Measurements from ENCODE around the gene FGF8. TPM values are rescaled to one million over a fixed set of nuclear protein-coding genes. Genes with fewer than 3 reads are reported as not detected.

The FGF8 gene
- polyA plus RNA-seq, 3 donors = not detected

GRCh38 chr10:101776161-101776817 is 375 bp upstream of the FGF8 start:
- WGBS (ENCODE audit: insufficient coverage) = 5% methylated on average over 44 of the region's 74 CpGs
- Histone ChIP-seq H3K36me3 (replicated peaks in 1 of 2; ENCODE audit: control insufficient read depth in 1 of 2, insufficient read depth in 2 of 2, low read length in 2 of 2) (no peaks in the 10 kb centered on the region), H3K4me2 (replicated peaks; ENCODE audit: extremely low read depth, low read length, poor library complexity, severe bottlenecking) (no peak overlapping the region), H3K4me3 (replicated peaks in 1 of 3; ENCODE audit: low read depth in 2 of 3, low read length in 3 of 3) (no peak overlapping the region), H2AFZ (ENCODE audit: insufficient read depth, low read depth, low read length, poor library complexity, severe bottlenecking) (no peak overlapping the region), H3K4me1 (ENCODE audit: control insufficient read depth in 1 of 2, insufficient read depth in 2 of 2, low read length in 2 of 2) (peaks cover 18 to 27% of the 10 kb centered on the region in 2 donors), H3K27ac (ENCODE audit: low read depth in 1 of 2, low read length in 2 of 2) (no peak overlapping the region), H3K79me2 (ENCODE audit: insufficient read depth, low read length) (no peaks in the 10 kb centered on the region), H3K9me3 (replicated peaks in 1 of 2; ENCODE audit: control insufficient read depth in 1 of 2, insufficient read depth in 1 of 2, low read length in 2 of 2) (peaks cover 0 to 36% of the 10 kb centered on the region in 2 donors), H4K20me1 (ENCODE audit: insufficient read depth, low read length) (peaks cover 29% of the 10 kb centered on the region), H3K9ac (ENCODE audit: insufficient read depth, low read length, poor library complexity, severe bottlenecking) (no peak overlapping the region), H3K27me3 (ENCODE audit: control insufficient read depth in 2 of 2, insufficient read depth in 2 of 2, low read length in 2 of 2) (peaks cover 58 to 76% of the 10 kb centered on the region in 2 donors)
- Mint-ChIP-seq H3K4me3 (peak overlapping the region in 1 of 2 donors; percentile 63), H3K27me3 (ENCODE audit: low read depth in 3 of 3) (peaks cover 74 to 90% (median 76%) of the 10 kb centered on the region in 3 donors), H3K36me3 (peaks cover 11 to 14% of the 10 kb centered on the region in 2 donors), H3K27ac (no peak overlapping the region), H3K4me1 (peaks cover 29% of the 10 kb centered on the region), H3K9me3 (peaks cover 0 to 15% (median 8%) of the 10 kb centered on the region in 7 donors)
- intact Hi-C loops (cut with micrococcal nuclease) = loop anchor here in 1 of 2 donors (10.0 kb wide), 1 partner anchor 561 kb away; no protein-coding TSS in a partner anchor
- DNase-seq = no peak
- TF ChIP-seq CTCF (IDR thresholded peaks at IDR 0.05) = no peak

GRCh38 chr10:101774589-101775272 is 1.2 kb downstream of the FGF8 start:
- no peak overlapping the region for H3K27ac ChIP-seq (ENCODE audit: low read depth in 1 of 2, low read length in 2 of 2)
- H3K4me1 ChIP-seq (ENCODE audit: control insufficient read depth in 1 of 2, insufficient read depth in 2 of 2, low read length in 2 of 2) = peaks cover 13 to 14% of the 10 kb centered on the region in 2 donors
- peaks cover 0 to 36% of the 10 kb centered on the region in 2 donors for H3K9me3 ChIP-seq (replicated peaks in 1 of 2; ENCODE audit: control insufficient read depth in 1 of 2, insufficient read depth in 1 of 2, low read length in 2 of 2)
- no peak overlapping the region for H2AFZ ChIP-seq (ENCODE audit: insufficient read depth, low read depth, low read length, poor library complexity, severe bottlenecking)
- H3K27me3 ChIP-seq (ENCODE audit: control insufficient read depth in 2 of 2, insufficient read depth in 2 of 2, low read length in 2 of 2) = peaks cover 58 to 84% of the 10 kb centered on the region in 2 donors
- Mint-ChIP-seq H3K9me3 (peaks cover 0 to 15% (median 8%) of the 10 kb centered on the region in 7 donors), H3K4me3 (peak overlapping the region in 1 of 2 donors; percentile 76), H3K4me1 (peaks cover 20% of the 10 kb centered on the region), H3K27me3 (ENCODE audit: low read depth in 3 of 3) (peaks cover 85 to 95% (median 87%) of the 10 kb centered on the region in 3 donors), H3K36me3 (peaks cover 11 to 14% of the 10 kb centered on the region in 2 donors), H3K27ac (no peak overlapping the region)
- H3K9ac ChIP-seq (ENCODE audit: insufficient read depth, low read length, poor library complexity, severe bottlenecking) = no peak overlapping the region
- no peaks in the 10 kb centered on the region for H3K79me2 ChIP-seq (ENCODE audit: insufficient read depth, low read length)
- H4K20me1 ChIP-seq (ENCODE audit: insufficient read depth, low read length) = peaks cover 16% of the 10 kb centered on the region
- H3K4me2 ChIP-seq (replicated peaks; ENCODE audit: extremely low read depth, low read length, poor library complexity, severe bottlenecking) = no peak overlapping the region
- intact Hi-C loops (cut with micrococcal nuclease) = loop anchor here in 1 of 2 donors (10.0 kb wide), 1 partner anchor 560 kb away; no protein-coding TSS in a partner anchor
- no peaks in the 10 kb centered on the region for H3K36me3 ChIP-seq (replicated peaks in 1 of 2; ENCODE audit: control insufficient read depth in 1 of 2, insufficient read depth in 2 of 2, low read length in 2 of 2)
- no peak for TF ChIP-seq CTCF (IDR thresholded peaks at IDR 0.05)
- WGBS (ENCODE audit: insufficient coverage) = 12% methylated on average over 27 of the region's 32 CpGs
- DNase-seq = no peak
- H3K4me3 ChIP-seq (replicated peaks in 1 of 3; ENCODE audit: low read depth in 2 of 3, low read length in 3 of 3) = no peak overlapping the region
